HG02571 (cell line): ENCODE measurements around the gene ACAD9.

ENCODE experiments used
- ATAC-seq: cut with Tn5 transposase; IDR thresholded peaks from one replicate; pipeline ENCODE4 v1.9.1; 2021; ENCODE audit warnings: mild to moderate bottlenecking, moderate library complexity; ENCODE audit not compliant: unreplicated experiment

The ACAD9 gene

DNA sequence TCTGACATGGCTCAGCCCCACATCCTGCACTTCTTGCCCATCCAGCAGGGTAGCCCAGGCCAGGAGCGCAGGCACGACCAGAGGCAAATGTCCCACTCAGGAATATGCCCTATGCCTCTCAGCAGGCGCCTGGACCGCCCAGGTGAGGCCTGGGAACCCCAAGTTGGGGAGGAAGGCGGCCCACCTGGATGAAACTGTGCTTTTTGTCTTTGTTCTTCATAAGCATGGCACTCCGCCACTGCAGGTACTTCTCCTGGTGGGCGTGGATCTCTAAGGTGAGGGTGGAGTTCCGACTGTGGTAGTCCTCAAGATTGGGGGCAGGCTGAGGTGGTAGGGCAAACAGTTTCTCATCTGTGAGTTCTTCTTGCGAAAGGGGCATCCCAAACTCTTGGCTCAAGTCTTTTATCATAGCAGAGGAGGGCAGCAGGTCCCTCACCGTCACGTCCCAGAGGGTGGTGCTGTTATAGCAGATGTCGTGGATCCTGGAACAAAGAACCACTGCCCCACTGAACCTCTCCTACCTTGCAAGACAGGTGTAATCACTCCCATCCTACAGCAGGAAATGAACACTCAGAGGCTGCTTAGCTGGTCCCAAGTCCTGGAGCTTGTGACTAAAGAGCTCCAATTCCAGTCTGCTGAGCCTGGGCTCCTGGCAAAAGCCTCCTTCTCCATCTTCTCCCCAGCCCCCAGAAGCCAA, 53.2 kb downstream of the ACAD9 start:
- ATAC-seq = no peak

DNA sequence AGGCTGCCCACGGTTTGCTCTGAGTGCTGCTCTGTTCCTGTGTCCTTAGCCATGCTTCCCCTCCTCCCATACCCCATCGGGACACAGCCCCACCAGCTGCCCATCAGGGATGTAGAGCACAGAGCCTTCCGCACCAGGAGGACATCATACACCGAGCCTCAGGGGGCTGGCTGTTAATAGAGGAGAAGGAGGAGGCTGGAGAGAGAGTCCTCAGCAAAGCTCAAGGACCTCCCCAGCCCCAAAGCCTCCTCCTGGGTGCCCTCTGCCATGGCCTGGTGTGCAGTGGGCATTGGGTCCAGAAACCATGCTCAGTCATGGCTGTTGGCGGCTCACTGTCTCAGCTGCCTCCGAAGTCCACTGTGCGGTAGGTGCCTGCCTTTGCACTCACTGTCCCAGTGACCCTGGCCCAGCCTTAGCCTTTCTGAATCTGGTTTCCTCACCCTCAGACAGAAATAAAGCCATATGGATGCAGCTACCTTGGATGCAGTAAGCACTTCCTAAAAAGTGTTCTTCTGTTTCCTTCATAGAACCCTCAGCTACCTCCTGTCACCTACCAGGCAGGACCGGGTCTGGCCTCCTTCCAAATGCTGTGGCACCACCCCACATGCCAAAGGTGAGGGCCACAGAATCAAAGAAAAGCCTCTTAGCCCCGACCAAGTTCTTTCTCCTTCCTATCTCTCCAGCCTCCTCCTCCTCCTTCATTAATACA, 53.9 kb downstream of the ACAD9 start:
- no peak for ATAC-seq

DNA sequence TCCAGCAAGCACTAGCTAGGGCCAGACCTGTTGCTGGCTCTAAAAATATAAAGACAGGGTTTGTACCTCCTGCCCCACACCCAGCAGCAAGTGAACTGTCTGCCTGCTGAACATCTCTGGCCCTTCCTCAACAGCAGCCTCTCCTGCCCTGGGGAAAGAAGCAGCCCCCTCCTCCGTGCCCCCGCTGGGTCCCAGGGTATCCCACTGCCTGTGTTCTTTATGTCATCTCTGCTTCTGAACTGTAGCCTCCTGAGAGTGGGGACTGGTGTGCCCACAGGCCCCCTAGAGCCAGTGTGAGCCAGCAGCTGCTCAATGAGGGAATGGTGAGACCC, 54.5 kb downstream of the ACAD9 start:
- no peak for ATAC-seq

DNA sequence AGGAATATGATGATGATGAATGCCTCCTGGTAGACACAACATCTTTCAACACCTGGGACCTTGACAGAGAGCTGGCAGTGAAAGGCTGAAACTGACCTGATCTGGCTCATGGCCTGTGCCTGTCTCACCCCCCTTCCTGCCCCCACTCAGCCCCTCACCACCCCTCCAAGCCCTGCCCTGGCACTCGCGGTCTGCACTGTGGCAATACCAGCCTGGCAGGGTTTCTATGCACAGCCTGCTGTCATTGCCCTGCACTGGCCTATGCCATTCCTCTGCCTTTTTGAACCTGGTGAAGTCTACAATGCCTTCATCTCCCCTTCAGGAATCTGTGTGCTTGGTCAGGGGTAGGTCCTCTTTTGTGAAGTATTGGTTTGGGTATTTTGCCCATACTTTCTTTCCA, 56.5 kb downstream of the ACAD9 start:
- ATAC-seq = no peak

DNA sequence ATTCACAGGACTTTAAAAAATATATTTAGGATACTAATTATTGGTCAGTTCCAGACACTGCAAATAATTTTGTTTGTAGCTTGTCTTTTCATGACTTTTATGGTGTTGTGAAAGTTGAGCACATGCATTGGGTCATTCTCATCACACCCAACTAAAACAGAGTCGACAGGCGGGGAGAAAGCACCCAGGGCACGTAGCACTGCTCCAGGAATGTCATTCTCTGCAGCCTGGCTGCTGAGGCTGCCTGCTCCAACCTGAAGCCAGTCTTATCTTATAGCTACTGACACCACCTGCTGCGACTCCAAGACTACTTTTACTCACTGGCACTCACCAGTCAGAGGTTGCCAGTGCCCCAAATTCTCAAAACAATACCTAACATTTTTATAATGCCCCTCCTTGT, 56.9 kb downstream of the ACAD9 start:
- no peak for ATAC-seq

DNA sequence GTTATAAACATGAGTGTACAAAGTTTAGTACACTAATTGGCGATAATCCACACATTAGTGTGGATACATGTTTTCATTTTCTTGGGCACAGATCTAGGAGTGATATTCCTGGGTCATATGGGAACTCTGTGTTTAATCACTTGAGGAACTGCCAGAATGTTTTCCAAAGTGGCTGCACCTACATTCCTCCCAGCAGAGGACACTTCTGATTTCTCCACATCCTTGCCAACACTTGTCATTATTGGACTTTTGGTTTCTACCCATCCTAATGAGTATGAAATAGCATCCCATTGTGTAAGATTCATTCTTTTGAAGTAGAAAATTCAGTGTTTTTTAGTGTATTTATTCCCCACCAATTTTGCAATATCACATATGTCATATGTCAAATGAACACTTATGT, 60.8 kb downstream of the ACAD9 start:
- ATAC-seq = no peak

DNA sequence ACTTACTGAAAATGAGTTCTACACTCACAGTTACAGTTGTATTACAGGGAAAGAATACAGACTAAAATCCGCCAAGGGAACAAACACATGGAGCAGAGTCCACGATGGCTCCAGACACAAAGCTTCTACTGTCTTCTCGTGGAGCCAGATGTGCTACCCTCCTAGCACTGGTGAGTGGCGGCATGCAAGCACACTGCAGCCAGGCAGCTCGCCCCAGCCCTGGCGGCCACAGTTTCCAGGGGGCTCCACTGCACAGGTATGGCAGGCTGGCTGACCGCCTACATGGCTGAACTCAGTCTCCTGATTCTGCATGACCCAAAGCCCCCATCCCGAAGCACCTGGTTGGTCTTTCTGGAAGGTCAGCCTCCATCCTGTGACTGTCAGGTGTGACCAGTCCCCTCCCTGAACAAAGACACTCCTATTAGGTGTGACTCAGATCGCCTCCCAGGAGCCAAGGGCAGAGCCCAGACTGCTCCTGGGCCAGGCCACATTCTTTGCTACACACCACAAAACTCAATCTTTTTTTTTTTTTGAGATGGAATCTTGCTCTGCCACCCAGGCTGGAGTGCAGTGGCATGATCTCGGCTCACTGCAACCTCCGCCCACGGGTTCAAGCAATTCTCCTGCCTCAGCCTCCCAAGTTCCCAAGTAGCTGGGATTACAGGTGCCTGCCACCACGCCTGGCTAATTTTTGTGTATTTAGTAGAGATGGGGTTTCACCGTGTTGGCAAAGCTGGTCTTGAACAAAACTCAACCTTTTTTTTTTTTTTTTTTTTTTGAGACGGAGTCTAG, 62.9 kb downstream of the ACAD9 start:
- no peak for ATAC-seq

DNA sequence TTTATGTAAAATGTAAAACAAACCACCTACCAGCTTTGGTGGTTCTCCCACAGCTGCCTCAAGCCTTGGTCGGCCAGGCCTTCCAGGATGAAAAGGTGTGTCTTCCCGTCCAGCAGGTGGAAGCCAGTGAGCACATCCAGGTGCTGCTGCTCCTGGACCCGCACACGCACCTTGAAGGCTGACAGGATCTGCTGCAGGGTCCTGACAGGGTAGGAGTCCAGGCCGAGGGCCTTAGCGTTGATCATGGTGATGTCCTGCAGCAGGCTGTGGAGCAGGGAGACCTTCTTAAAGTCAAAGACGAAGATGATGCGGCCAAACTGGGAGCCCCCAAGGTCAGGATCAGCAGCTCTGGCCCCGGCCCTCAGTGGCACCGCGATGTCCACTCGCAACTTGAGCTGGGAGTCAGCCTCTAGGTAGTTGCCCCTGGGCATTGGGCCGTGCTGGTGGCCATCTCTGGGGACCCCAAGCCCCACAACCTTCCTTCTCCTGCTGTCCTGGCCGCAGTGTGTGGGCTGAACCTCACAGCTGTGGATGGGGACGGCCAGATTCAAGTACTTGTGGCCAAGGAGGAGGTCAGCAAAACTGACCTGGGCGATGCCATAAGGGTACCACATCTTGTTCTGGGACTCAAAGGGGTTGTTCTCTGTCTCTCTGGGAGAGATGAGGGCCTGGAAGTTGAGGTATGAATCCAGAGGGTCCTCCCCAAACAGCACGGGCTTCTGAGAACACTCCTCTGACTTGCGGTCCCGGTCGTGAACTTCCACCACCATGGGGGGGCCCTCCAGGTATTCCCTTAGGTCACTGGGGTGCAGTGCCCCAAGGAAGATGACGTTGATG, 65.8 kb downstream of the ACAD9 start:
- ATAC-seq = no peak

DNA sequence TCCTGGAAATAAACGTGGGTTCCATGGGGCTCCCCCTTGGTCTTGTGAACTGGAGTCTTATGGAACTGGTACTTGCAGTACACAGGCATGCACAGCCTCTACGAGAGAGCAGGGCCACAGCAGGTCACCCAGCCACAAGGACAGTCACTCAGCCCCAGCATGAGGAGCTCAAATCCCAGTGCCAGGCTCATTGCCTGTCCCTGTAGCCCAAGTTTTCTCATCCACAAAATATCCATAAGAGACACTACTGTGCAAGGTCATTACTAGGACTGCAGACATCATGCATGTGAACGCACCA, 66.4 kb downstream of the ACAD9 start:
- ATAC-seq = no peak

DNA sequence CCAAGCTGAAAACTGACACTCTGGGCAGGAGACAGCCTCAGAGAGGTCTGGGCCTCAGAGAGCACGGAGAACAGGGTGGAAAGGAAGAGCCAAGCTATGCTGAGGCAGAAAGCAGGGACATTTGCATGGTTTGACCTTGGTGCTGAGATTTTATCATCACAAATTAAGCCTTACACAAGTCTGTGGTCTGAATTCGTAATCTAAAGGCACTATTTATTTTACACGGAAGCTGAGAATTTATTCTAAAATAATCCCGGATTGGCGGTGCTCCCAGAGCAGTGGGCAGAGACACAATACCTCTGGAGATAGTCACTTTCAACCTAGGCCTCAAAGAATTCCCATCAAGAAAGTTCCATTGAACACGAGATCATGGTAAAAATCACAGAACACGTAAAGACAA, 67.0 kb downstream of the ACAD9 start:
- ATAC-seq = no peak

DNA sequence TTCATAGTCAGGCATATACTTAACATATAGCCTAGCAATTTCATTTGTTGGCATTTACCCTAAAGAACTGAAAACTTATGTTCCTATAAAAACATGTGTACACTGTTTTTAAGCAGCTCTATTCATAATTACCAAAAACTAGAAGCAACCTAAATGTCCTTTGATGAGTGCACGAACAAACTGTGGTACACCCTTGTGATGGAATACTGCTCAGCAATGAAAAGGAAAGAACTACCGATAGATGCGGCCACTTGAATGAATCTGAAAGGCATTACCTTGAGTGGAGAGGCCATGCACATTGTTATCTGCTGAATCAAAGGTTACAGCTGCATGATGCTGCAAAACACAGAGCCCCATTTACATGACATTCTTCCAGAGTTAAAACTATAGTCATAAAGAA, 69.7 kb downstream of the ACAD9 start:
- no peak for ATAC-seq

DNA sequence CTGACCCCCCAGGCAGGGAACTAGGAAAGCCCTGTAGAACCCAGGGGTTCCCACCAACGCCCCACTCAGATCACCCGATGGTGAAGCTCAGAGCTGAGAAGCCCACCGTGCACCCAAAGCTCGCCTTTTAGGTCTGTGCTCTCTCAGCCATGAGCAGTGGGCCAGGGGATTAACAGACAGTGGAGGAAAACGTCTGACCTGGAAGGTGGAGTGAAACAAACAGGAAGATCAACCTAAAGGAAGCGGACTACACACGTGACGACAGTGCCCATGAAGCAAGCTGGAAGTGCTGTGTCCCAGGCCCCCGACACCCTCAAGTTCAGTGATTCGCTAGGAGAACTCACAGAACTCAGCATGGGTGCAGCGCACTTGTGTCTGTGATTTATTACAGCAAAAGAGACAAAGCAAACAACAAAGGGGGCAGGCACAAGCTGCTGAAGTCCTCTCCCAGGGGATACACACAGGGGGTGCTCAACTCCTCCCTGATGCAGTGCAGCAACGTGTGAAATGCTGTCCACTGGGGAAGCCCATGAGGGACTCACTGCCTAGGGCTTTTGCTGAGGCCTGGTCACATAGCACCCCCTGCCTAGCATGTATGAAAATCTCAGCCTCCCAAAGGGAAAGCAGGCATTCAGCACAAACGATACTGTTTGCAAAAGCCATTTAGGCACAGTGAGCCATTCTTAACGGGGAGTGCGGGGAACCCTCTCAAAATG, 71.0 kb downstream of the ACAD9 start:
- no peak for ATAC-seq

DNA sequence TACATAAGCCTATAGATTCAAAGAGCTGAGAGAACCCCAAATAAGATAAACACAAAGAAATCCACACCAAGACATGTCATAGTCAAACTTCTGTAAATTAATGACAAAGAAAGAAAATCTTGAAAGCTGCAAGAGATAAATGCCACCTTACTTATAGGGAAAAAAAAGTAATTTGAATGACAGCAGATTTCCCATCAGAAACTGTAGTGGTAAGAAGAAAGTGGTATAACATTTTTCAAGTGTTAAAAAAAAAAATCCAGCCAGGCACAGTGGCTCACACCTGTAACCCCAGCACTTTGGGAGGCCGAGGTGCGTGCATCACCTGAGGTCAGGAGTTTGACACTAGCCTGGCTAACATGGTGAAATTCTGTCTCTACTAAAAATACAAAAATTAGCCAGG, 77.0 kb downstream of the ACAD9 start:
- no peak for ATAC-seq
